Measurements from ENCODE around the gene EPB41L1.

Gene EPB41L1

DNA sequence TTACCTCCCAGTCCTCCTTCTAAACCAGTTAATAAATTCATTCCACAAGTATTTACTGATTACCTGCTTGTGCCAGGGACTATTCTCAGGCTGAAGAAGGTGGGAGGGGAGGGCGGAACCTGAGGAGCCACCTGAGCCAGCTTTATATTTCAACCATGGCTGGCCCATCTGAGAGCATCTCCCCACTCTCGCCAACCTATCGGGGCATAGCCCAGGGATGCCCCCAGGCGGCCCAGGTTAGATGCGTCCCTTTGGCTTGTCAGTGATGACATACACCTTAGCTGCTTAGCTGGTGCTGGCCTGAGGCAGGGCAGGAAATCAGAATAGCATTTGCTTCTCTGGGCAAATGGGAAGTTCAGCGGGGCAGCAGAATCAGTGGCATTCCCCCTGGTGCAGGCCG is 76.8 kb downstream of the EPB41L1 start:
- no peak for FAIRE-seq

GRCh38 chr20:36234771-36235320 is 80.3 kb downstream of the EPB41L1 start:
- no peak for FAIRE-seq

GRCh38 chr20:36235892-36236785 is 81.6 kb downstream of the EPB41L1 start, which contains the start of gene AAR2:
Gene AAR2, plus strand, starts transcription at chr20:36236478. Its CDS starts 3,391 bp downstream, at chr20:36239869.
- no peak for FAIRE-seq

- FAIRE-seq = no peak
Observed at GRCh38 chr20:36236786-36237121, 82.2 kb downstream of the EPB41L1 start.

DNA sequence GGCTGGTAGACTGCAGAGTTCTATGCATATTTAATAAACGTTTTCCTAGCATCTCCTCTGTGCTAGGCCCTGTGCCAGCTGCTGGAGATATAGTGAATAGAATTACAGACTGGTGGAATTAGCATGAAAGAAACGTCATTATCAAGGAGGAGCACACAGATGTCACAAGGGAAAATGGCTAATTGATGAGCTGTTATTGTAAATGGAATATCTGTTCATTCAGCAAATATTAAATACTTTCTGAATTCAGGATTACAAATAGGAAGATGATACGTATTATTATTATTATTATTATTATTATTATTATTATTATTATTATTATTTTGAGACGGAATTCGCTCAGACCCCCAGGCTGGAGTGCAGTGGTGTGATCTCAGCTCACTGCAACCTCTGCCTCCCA is 82.9 kb downstream of the EPB41L1 start:
- no peak for FAIRE-seq

- no peak for FAIRE-seq
Observed at GRCh38 chr20:36238153-36238552, 83.6 kb downstream of the EPB41L1 start.

DNA sequence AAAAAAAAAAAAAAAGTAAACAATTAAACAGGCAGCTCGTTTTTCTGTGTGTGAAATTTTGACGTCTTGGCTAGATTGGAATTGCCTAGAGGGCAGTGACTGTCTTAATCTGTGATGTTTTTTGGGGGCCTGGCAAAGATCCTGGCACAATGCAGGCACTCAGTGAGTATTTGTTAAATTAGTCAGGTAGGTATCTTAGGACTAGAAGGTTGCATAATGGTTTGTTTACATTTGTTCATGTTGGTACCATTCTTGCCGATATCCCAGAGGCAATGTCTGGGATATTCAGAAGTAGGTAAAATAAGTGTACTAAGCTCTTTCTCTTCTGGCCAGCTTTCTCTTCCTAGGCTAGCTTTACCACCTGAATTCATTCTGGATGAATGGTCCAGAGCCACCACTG is 84.2 kb downstream of the EPB41L1 start:
- no peak for FAIRE-seq

DNA sequence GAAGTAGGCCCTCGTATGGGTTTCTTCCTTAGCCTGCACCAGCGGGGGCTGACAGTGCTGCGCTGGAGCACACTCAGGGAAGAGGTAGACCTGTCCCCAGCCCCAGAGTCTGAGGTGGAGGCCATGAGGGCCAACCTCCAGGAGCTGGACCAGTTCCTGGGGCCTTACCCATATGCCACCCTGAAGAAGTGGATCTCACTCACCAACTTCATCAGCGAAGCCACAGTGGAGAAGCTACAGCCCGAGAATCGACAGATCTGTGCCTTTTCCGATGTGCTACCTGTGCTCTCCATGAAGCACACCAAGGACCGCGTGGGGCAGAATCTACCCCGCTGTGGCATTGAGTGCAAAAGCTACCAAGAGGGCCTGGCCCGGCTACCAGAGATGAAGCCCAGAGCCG is 85.5 kb downstream of the EPB41L1 start:
- FAIRE-seq = no peak

DNA sequence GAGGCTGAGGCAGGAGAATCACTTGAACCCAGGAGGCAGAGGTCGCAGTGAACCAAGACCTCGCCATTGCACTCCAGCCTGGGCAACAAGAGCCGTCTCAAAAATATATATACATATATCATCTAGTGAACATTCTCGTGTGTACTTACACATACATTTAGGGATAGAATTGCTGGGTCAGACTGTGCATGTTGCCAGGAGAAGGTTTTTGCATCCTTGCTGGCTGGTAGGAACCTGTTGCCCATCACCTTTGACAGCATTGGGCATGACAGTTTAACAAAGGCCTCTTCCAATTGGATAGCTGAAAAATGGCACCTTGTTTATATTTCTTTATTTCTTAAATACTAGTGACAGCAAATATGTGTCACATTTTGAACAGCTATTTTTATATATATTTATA is 87.1 kb downstream of the EPB41L1 start:
- FAIRE-seq = no peak

GRCh38 chr20:36243726-36244125 is 89.2 kb downstream of the EPB41L1 start:
- FAIRE-seq = no peak

GRCh38 chr20:36246401-36246800 is 91.9 kb downstream of the EPB41L1 start:
- no peak for FAIRE-seq

- FAIRE-seq = no peak
Observed at GRCh38 chr20:36248836-36249235, 94.3 kb downstream of the EPB41L1 start.

- no peak for FAIRE-seq
Observed at GRCh38 chr20:36249450-36249849, 94.9 kb downstream of the EPB41L1 start.

GRCh38 chr20:36251426-36251825 is 96.9 kb downstream of the EPB41L1 start:
- no peak for FAIRE-seq

GRCh38 chr20:36252511-36252910 is 98.0 kb downstream of the EPB41L1 start:
- no peak for FAIRE-seq

GRCh38 chr20:36253036-36253435 is 98.5 kb downstream of the EPB41L1 start:
- no peak for FAIRE-seq

GRCh38 chr20:36254076-36254475 is 99.5 kb downstream of the EPB41L1 start:
- no peak for FAIRE-seq

GRCh38 chr20:36255445-36255844 is 100.9 kb downstream of the EPB41L1 start:
- no peak for FAIRE-seq

- FAIRE-seq = no peak
Observed at GRCh38 chr20:36259177-36260061, 104.9 kb downstream of the EPB41L1 start.

DNA sequence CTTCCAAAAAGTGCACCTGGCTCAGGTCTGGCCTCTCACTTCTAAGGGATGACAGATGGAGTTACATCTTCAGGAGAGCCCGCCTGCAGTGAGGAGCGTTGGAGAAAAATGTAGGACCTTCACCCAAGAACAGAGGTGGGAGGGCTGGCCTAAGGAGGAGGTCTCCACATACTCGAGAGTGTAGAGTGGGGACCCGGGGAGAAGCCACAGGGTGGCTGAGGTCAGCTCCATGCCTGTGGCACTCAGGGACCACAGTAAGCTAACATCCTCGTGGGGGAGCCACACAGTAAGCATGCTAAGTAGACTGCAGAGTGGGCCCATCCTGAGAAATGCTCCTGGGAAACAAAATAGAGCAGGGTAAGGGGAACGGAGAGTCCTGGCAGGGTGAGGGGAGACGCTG is 105.8 kb downstream of the EPB41L1 start:
- no peak for FAIRE-seq

GRCh38 chr20:36261389-36262105 is 107.0 kb downstream of the EPB41L1 start:
- no peak for FAIRE-seq

GRCh38 chr20:36262440-36262839 is 107.9 kb downstream of the EPB41L1 start:
- no peak for FAIRE-seq
